Osteoblast (primary cell): ENCODE measurements around the gene ERCC6L2. TPM values are rescaled to one million over a fixed set of nuclear protein-coding genes. Genes with fewer than 3 reads are reported as not detected.

Source experiments
- DNase-seq: peaks from one replicate; pipeline ENCODE4 v3.0.0; 2011; ENCODE audit warnings: low spot score, mixed read lengths; ENCODE audit not compliant: insufficient read length; ENCODE audit errors: missing footprints
- H2AFZ ChIP-seq: 2 replicates; pipeline ENCODE4 v1.6.0; 2011; ENCODE audit warnings: mild to moderate bottlenecking, low read length
- H3K27ac ChIP-seq: 2 replicates; pipeline ENCODE4 v1.5.1; 2011; ENCODE audit warnings: mild to moderate bottlenecking, low read depth, low read length, moderate library complexity
- H3K27me3 ChIP-seq: 2 replicates; pipeline ENCODE4 v1.6.0; 2012; ENCODE audit warnings: mild to moderate bottlenecking, control low read depth, inconsistent platforms, low read length, moderate library complexity; ENCODE audit not compliant: insufficient read depth
- H3K36me3 ChIP-seq: 2 replicates; pipeline ENCODE4 v1.5.1; 2011; ENCODE audit warnings: mild to moderate bottlenecking, low read length, control low read depth, moderate library complexity; ENCODE audit not compliant: insufficient read depth
- H3K4me1 ChIP-seq: 2 replicates; pipeline ENCODE4 v1.5.1; 2011; ENCODE audit warnings: mild to moderate bottlenecking, low read length, control low read depth, moderate library complexity; ENCODE audit not compliant: insufficient read depth
- H3K4me2 ChIP-seq: 2 replicates; pipeline ENCODE4 v1.6.0; 2011; ENCODE audit warnings: mild to moderate bottlenecking, low read length; ENCODE audit not compliant: insufficient read depth
- H3K4me3 ChIP-seq: fragments of 200-600 bp; sonication (generic); 3 replicates; pipeline ENCODE4 v1.5.1; 2012; ENCODE audit warnings: mild to moderate bottlenecking, low read length, inconsistent platforms; ENCODE audit not compliant: insufficient read depth
- H3K79me2 ChIP-seq: 2 replicates; pipeline ENCODE4 v1.6.0; 2012; ENCODE audit warnings: mild to moderate bottlenecking, low read length, control low read depth, inconsistent platforms; ENCODE audit not compliant: insufficient read depth
- H3K9me3 ChIP-seq: 2 replicates; pipeline ENCODE4 v1.5.1; 2011; ENCODE audit warnings: low read depth, low read length, control low read depth
- H4K20me1 ChIP-seq: 2 replicates; pipeline ENCODE4 v1.6.0; 2012; ENCODE audit warnings: mild to moderate bottlenecking, low read length, control low read depth; ENCODE audit not compliant: insufficient read depth
- CTCF ChIP-seq: IDR thresholded peaks from 2 replicates; pipeline ENCODE4 v1.5.1; 2011; ENCODE audit warnings: mild to moderate bottlenecking, low read depth, low read length, moderate library complexity; ENCODE audit errors: extremely low read depth
- total RNA-seq: library from RNA; depleted of rRNA; stranded (reverse); fragments of >200 nt; gene quantifications from 2 replicates; pipeline ENCODE4 v1.2.3, GENCODE V29; 2012

Gene ERCC6L2
- total RNA-seq, 1 donor: 77.8 TPM

GRCh38 chr9:95831810-95832209 is 43.7 kb upstream of the ERCC6L2 start:
- H4K20me1 ChIP-seq: peaks cover 4% of the 10 kb centered on the region
- H3K27ac ChIP-seq: no peak overlapping the region
- no peaks in the 10 kb centered on the region for H3K79me2 ChIP-seq
- TF ChIP-seq CTCF: no peak
- no peaks in the 10 kb centered on the region for H3K9me3 ChIP-seq
- H3K4me3 ChIP-seq: no peak overlapping the region
- no peak overlapping the region for H2AFZ ChIP-seq
- no peak for DNase-seq
- no peak overlapping the region for H3K4me2 ChIP-seq
- peaks cover 14% of the 10 kb centered on the region for H3K27me3 ChIP-seq
- no peaks in the 10 kb centered on the region for H3K36me3 ChIP-seq
- H3K4me1 ChIP-seq: peaks cover 8% of the 10 kb centered on the region

- Histone ChIP-seq H3K4me3 (no peak overlapping the region), H3K79me2 (no peaks in the 10 kb centered on the region), H3K36me3 (no peaks in the 10 kb centered on the region), H3K9me3 (no peaks in the 10 kb centered on the region), H2AFZ (no peak overlapping the region), H3K4me2 (no peak overlapping the region), H4K20me1 (no peaks in the 10 kb centered on the region), H3K4me1 (peaks cover 8% of the 10 kb centered on the region), H3K27me3 (peaks cover 9% of the 10 kb centered on the region), H3K27ac (no peak overlapping the region)
- no peak for DNase-seq
- no peak for TF ChIP-seq CTCF
Measured at GRCh38 chr9:95833546-95834178, 41.8 kb upstream of the ERCC6L2 start.

GRCh38 chr9:95834281-95834907 is 41.1 kb upstream of the ERCC6L2 start:
- no peak for DNase-seq
- no peaks in the 10 kb centered on the region for H3K36me3 ChIP-seq
- no peaks in the 10 kb centered on the region for H3K79me2 ChIP-seq
- no peak overlapping the region for H3K4me2 ChIP-seq
- H3K27ac ChIP-seq: no peak overlapping the region
- no peaks in the 10 kb centered on the region for H3K9me3 ChIP-seq
- H3K4me1 ChIP-seq: peaks cover 8% of the 10 kb centered on the region
- peaks cover 3% of the 10 kb centered on the region for H3K27me3 ChIP-seq
- TF ChIP-seq CTCF: no peak
- H3K4me3 ChIP-seq: no peak overlapping the region
- H4K20me1 ChIP-seq: no peaks in the 10 kb centered on the region
- no peak overlapping the region for H2AFZ ChIP-seq

GRCh38 chr9:95835393-95835792 is 40.1 kb upstream of the ERCC6L2 start:
- Histone ChIP-seq H3K4me1 (peaks cover 8% of the 10 kb centered on the region), H2AFZ (no peak overlapping the region), H3K4me2 (no peak overlapping the region), H3K27me3 (peaks cover 3% of the 10 kb centered on the region), H3K79me2 (no peaks in the 10 kb centered on the region), H3K9me3 (no peaks in the 10 kb centered on the region), H4K20me1 (no peaks in the 10 kb centered on the region), H3K4me3 (no peak overlapping the region), H3K27ac (no peak overlapping the region), H3K36me3 (no peaks in the 10 kb centered on the region)
- no peak for DNase-seq
- no peak for TF ChIP-seq CTCF
